ENCODE data around the gene PANK4.

- no peak for TF ChIP-seq CTCF (IDR thresholded peaks at IDR 0.05)
- TF ChIP-seq POLR2A (IDR thresholded peaks at IDR 0.05): no peak
- no peak for TF ChIP-seq POLR2AphosphoS5 (IDR thresholded peaks at IDR 0.05)
Observed at GRCh38 chr1:2528016-2528415, 1.6 kb upstream of the PANK4 start.
